H1 (cell line): ENCODE measurements around the gene CRNKL1. TPM values are rescaled to one million over a fixed set of nuclear protein-coding genes. Genes with fewer than 3 reads are reported as not detected.

Experiments
- BACH1 ChIP-seq: IDR thresholded peaks from 2 replicates; pipeline ENCODE4 v1.6.1; 2012; ENCODE audit warnings: low read length, improper control_type of control experiment
- CHD7 ChIP-seq: fragments of 300-600 bp; sonication (generic); IDR thresholded peaks from 2 replicates; pipeline ENCODE4 v1.7.1; 2012; ENCODE audit warnings: low read length, moderate library complexity, mild to moderate bottlenecking, inconsistent platforms; ENCODE audit not compliant: insufficient replicate concordance
- FOSL1 ChIP-seq: IDR thresholded peaks from 2 replicates; pipeline ENCODE4 v1.6.1; 2011; ENCODE audit warnings: mild to moderate bottlenecking, low read depth, low read length, moderate library complexity; ENCODE audit not compliant: insufficient read depth
- JUN ChIP-seq: IDR thresholded peaks from 2 replicates; pipeline ENCODE4 v1.6.1; 2011; ENCODE audit warnings: low read depth, mild to moderate bottlenecking, improper control_type of control experiment, low read length
- JUND ChIP-seq: IDR thresholded peaks from 2 replicates; pipeline ENCODE4 v1.6.1; 2011; ENCODE audit warnings: mild to moderate bottlenecking, improper control_type of control experiment, low read length
- KDM5A ChIP-seq: fragments of 200-600 bp; IDR thresholded peaks from 2 replicates; pipeline ENCODE4 v1.7.1; 2012; ENCODE audit warnings: mild to moderate bottlenecking, low read length, inconsistent platforms, mixed read lengths
- USF2 ChIP-seq: IDR thresholded peaks from 2 replicates; pipeline ENCODE4 v1.6.1; 2011; ENCODE audit warnings: low read length, improper control_type of control experiment
- YY1 ChIP-seq: IDR thresholded peaks from 2 replicates; pipeline ENCODE4 v1.6.1; 2011; ENCODE audit warnings: low read depth, mild to moderate bottlenecking, low read length
- ZNF274 ChIP-seq: IDR thresholded peaks from 2 replicates; pipeline ENCODE4 v1.7.0; 2012; ENCODE audit warnings: low read length, borderline replicate concordance; ENCODE audit errors: extremely low read depth
- polyA plus RNA-seq, 7 experiments: library from polyadenylated mRNA; depleted of rRNA in 3 of 7; stranded (reverse) in 5 of 7; unstranded in 2 of 7; fragments of >200 nt in 5 of 7; fragments of 200-250 nt in 2 of 7; gene quantifications; 1 replicate in 5 of 7; 2 replicates in 1 of 7; 4 replicates in 1 of 7; pipeline versions ENCODE4 v1.2.1 to v1.2.3, GENCODE V29; 2011 to 2013; ENCODE audit warnings: missing spikeins in 2 of 7, mixed read lengths in 2 of 7
- total RNA-seq: library from RNA; stranded (reverse); fragmentation: NEBNext Ultra II Directional; extraction: Animal tissue kit (Norgen Biotek cat#: 25700); gene quantifications from 2 replicates; pipeline ENCODE4 v1.2.1, GENCODE V29; 2021

CRNKL1 gene
- total and polyA plus RNA-seq, 2 of the 8 experiments (the other 6 are each of a cell fraction or from before 2014, with no cell fraction given) = 4.0 to 26.5 TPM

- TF ChIP-seq CHD7 (no peak), USF2 (no peak), BACH1 (no peak), KDM5A (no peak), JUND (no peak), JUN (no peak), FOSL1 (no peak), YY1 (no peak), ZNF274 (no peak)
Observed at GRCh38 chr20:20089018-20089417, 36.8 kb upstream of the CRNKL1 start (continued).
